HCEC 1CT (cell line): Measurements from ENCODE around the gene SIGLEC11.
"Not testable (repeated sequence)": the region's sequence is repeated elsewhere in the genome, so short reads cannot be mapped to it uniquely, and the experiment has no call there.

Experiments used
- DNase-seq: peaks from one replicate; pipeline ENCODE4 v3.0.0-alpha.2; 2017

SIGLEC11 gene

GRCh38 chr19:49981603-49982593 is 20.9 kb upstream of the SIGLEC11 start:
- DNase-seq, result no peak

GRCh38 chr19:49978324-49978723 is 17.4 kb upstream of the SIGLEC11 start:
- no peak for DNase-seq

GRCh38 chr19:49977881-49978280 is 16.9 kb upstream of the SIGLEC11 start:
- DNase-seq, result no peak

- DNase-seq, result no peak
Observed at GRCh38 chr19:49977076-49977475, 16.1 kb upstream of the SIGLEC11 start.

- no peak for DNase-seq
Observed at GRCh38 chr19:49976496-49976895, 15.5 kb upstream of the SIGLEC11 start.

- DNase-seq, result no peak
Observed at GRCh38 chr19:49975051-49975450, 14.1 kb upstream of the SIGLEC11 start.

- no peak for DNase-seq
Observed at GRCh38 chr19:49973987-49974386, 13.0 kb upstream of the SIGLEC11 start.

- DNase-seq, result no peak
Observed at GRCh38 chr19:49972841-49973240, 11.9 kb upstream of the SIGLEC11 start.

- DNase-seq, result no peak
Observed at GRCh38 chr19:49971991-49972411, 11.0 kb upstream of the SIGLEC11 start.

- DNase-seq, result not testable (repeated sequence)
Observed at GRCh38 chr19:49969355-49969754, 8.4 kb upstream of the SIGLEC11 start.

GRCh38 chr19:49968279-49968922 is 7.4 kb upstream of the SIGLEC11 start:
- no peak for DNase-seq

GRCh38 chr19:49959892-49960291 is 1.1 kb downstream of the SIGLEC11 start:
- not testable (repeated sequence) for DNase-seq

GRCh38 chr19:49958596-49958995 is 2.4 kb downstream of the SIGLEC11 start:
- DNase-seq, result not testable (repeated sequence)

- DNase-seq, result not testable (repeated sequence)
Observed at GRCh38 chr19:49958144-49958543, 2.8 kb downstream of the SIGLEC11 start.

GRCh38 chr19:49957262-49957915 is 3.6 kb downstream of the SIGLEC11 start:
- DNase-seq, result no peak

GRCh38 chr19:49956115-49956495 is 4.9 kb downstream of the SIGLEC11 start:
- DNase-seq, result no peak

GRCh38 chr19:49954933-49955332 is 6.0 kb downstream of the SIGLEC11 start:
- no peak for DNase-seq

- DNase-seq, result no peak
Observed at GRCh38 chr19:49954092-49954829, 6.7 kb downstream of the SIGLEC11 start.

GRCh38 chr19:49953416-49953815 is 7.6 kb downstream of the SIGLEC11 start:
- no peak for DNase-seq

GRCh38 chr19:49952906-49953305 is 8.1 kb downstream of the SIGLEC11 start:
- no peak for DNase-seq

GRCh38 chr19:49952479-49952836 is 8.5 kb downstream of the SIGLEC11 start:
- no peak for DNase-seq

- DNase-seq, result no peak
Observed at GRCh38 chr19:49951806-49952478, 9.0 kb downstream of the SIGLEC11 start.
